Measurements from ENCODE around the gene ZNF526. TPM values are rescaled to one million over a fixed set of nuclear protein-coding genes. Genes with fewer than 3 reads are reported as not detected.

Gene ZNF526
- total and polyA plus RNA-seq, 9 of the 15 experiments (the other 6 are each of a cell fraction or from before 2014, with no cell fraction given) = 1.3 to 17.9 (median 6.2) TPM

DNA sequence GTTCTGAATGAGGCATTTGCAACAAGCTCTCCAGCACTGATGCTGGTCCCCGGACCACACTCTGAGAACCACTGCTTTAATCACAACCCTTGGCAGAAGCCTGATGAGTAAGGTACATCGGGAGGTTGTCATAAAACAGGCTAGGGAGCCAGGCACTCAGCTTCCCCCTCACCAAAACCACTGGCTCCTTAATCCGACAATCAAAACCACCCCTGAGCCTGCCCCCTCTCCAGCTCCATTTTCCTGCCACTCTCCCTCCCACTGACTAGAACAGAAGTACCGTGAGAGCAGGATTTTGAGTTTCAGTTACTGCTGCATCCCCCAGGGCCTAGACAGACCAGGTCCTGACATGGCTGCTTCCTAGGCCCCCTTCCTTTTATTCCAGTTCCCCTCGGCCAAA, 15.1 kb downstream of the ZNF526 start:
- ChIA-PET POLR2A (interaction anchor here (0.6 to 11.7 kb wide), 7 partner anchors 8 to 1952 kb away, joined by 3 to 116 read pairs (median 3); no protein-coding TSS in a partner anchor), CTCF (ENCODE audit: low intra/inter-chr PET ratio) (no interaction called here)
- Histone ChIP-seq H3K4me1 (replicated peaks in 1 of 2; ENCODE audit: control insufficient read depth in 2 of 2, insufficient read depth in 2 of 2, low read length in 2 of 2) (peaks cover under 1 to 5% of the 10 kb centered on the region in 2 experiments; a peak in 4 of 5 replicates), H3K79me2 (ENCODE audit: control insufficient read depth, insufficient read depth, low read length) (peaks cover 21% of the 10 kb centered on the region), H3K9ac (ENCODE audit: insufficient read depth in 1 of 2, low read depth in 2 of 2, low read length in 2 of 2) (no peak overlapping the region), H3K36me3 (ENCODE audit: control insufficient read depth, insufficient read depth, low read length) (peaks cover 89% of the 10 kb centered on the region), H3K9me3 (replicated peaks; ENCODE audit: control insufficient read depth, insufficient read depth, low read depth, low read length) (no peaks in the 10 kb centered on the region), H3K27me3 (ENCODE audit: control insufficient read depth in 2 of 2, insufficient read depth in 2 of 2, low read length in 2 of 2) (no peaks in the 10 kb centered on the region), H4K20me1 (replicated peaks; ENCODE audit: control insufficient read depth, insufficient read depth, low read length) (peaks cover 17% of the 10 kb centered on the region), H3K4me2 (ENCODE audit: insufficient read depth, low read length) (no peak overlapping the region), H3K27ac (ENCODE audit: extremely low read depth, low read depth, low read length) (no peak overlapping the region), H3K9me1 (ENCODE audit: control insufficient read depth, insufficient read depth, low read length) (peaks cover 3% of the 10 kb centered on the region), H3K4me3 (no peak overlapping the region), H2AFZ (ENCODE audit: low read depth, low read length) (no peak overlapping the region)
- in situ Hi-C loops (cut with MboI) = no loop called here
- WGBS (ENCODE audit: insufficient coverage, low coverage, missing lambda C conversion rate) = 95% methylated on average over 5 of the region's 5 CpGs
- TF ChIP-seq, protein P1, sequence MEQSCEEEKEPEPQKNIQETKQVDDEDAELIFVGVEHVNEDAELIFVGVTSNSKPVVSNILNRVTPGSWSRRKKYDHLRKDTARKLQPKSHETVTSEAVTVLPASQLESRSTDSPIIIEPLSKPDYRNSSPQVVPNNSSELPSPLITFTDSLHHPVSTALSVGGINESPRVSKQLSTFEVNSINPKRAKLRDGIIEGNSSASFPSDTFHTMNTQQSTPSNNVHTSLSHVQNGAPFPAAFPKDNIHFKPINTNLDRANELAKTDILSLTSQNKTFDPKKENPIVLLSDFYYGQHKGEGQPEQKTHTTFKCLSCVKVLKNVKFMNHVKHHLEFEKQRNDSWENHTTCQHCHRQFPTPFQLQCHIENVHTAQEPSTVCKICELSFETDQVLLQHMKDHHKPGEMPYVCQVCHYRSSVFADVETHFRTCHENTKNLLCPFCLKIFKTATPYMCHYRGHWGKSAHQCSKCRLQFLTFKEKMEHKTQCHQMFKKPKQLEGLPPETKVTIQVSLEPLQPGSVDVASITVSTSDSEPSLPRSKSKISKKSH (CRISPR knock-in tag; IDR thresholded peaks at IDR 0.05) = no peak
- TF ChIP-seq, protein P2, sequence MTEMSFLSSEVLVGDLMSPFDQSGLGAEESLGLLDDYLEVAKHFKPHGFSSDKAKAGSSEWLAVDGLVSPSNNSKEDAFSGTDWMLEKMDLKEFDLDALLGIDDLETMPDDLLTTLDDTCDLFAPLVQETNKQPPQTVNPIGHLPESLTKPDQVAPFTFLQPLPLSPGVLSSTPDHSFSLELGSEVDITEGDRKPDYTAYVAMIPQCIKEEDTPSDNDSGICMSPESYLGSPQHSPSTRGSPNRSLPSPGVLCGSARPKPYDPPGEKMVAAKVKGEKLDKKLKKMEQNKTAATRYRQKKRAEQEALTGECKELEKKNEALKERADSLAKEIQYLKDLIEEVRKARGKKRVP (CRISPR knock-in tag; IDR thresholded peaks at IDR 0.05) = no peak
- no peak for DNase-seq (ENCODE audit: extremely low read depth in 1 of 4, low spot score in 3 of 4)
- ATAC-seq = no peak
- intact Hi-C loops (cut with micrococcal nuclease) = no loop called here
- no TSS peak for BruUV-seq (replicated peaks)
- no peak for FAIRE-seq

Data from K562 (cell line).